Measurements from ENCODE around the gene PCDHAC1.

Gene PCDHAC1

DNA sequence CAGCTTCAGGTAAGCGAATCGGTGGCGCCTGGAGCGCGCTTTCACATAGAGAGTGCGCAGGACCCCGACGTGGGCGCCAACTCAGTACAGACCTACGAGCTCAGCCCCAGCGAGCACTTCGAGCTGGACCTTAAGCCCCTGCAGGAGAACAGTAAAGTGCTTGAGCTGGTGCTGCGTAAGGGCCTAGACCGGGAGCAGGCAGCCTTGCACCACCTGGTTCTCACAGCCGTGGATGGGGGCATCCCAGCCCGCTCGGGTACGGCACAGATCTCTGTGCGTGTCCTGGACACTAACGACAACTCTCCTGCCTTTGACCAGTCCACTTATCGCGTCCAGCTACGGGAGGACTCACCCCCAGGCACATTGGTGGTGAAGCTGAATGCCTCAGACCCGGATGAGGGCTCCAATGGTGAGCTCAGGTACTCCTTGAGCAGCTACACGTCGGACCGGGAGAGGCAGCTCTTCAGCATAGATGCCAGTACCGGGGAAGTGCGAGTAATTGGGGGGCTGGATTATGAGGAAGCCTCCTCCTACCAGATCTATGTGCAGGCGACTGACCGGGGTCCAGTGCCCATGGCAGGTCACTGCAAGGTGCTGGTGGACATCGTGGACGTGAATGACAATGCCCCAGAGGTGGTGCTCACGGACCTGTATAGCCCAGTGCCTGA lies 41.3 kb downstream of the PCDHAC1 start:
- DNase-seq, result no peak

DNA sequence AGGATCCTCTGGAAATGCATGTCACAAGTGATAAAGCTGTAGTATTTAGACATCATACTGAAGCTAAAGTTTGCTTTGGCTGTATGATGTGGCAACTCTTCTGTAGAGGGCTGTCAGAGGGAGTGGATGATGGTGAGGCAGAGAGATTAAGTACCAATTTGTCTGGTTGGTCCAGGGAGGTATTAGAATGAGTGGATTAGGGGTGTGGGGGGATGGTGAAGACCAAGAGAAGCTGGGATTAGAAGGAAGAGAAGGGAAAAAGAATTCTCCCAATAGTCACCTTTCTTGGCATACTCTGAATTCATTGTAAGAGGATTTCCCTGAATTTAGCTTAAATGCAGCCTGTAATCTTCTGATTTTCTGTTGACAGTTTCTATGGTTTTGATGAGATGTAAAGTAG lies 43.8 kb downstream of the PCDHAC1 start:
- no peak for DNase-seq

DNA sequence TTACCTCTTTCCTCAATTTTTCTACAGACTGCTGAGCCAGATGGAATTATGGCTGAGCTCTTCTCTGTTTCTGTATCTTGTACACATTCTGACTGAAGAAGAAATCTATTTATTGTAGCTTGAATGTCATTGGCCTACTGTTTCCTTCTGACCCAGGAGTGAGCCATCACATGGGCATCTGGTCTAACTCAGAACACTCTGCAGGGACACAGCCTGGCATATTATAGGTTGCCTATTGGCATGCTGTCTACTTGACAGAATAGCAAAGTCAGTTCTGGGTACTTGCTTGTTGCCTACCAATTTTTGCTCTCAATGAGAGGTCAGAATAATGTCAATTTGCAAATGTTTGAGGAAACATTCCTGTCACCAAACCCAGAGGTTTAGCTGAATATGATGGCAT lies 47.5 kb downstream of the PCDHAC1 start:
- no peak for DNase-seq

DNA sequence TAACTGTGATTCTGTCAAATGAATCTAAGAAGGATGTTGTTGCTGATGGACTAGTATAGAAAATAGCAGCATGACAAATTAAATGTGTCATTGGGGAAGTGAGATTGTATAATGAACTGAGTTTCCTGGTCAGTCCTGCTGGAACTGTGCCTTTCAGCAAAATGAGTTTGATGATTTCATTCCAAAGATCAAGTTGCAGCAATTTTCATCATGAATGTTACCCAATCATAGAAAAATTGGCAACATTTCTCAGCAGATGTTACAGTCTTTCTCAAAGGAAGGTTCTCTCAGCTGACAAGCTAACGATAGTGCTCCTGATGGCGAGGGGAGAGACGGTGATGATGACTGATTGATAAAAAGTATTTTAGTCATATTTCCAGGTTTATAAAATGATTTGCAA lies 50.9 kb downstream of the PCDHAC1 start:
- no peak for DNase-seq

DNA sequence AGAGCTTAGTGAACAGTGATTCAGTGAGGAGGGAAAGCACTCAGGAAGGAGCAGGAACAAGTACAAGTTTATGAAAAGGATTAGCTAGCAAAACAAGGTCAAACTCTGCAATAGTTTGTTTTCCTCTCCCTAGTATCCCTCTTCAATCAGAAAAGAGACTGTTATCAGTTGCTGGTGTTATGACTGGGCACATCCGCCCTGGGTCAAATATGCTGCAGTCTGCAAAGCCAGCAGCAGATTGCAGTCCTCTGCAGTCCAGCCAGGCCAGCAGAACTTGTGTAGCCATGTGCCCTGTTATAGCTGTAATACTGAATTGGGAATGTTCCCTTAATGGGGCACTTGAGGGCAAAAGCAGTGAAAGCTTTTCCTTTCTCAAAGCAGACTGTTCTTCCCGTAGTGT lies 52.2 kb downstream of the PCDHAC1 start:
- DNase-seq, result no peak

DNA sequence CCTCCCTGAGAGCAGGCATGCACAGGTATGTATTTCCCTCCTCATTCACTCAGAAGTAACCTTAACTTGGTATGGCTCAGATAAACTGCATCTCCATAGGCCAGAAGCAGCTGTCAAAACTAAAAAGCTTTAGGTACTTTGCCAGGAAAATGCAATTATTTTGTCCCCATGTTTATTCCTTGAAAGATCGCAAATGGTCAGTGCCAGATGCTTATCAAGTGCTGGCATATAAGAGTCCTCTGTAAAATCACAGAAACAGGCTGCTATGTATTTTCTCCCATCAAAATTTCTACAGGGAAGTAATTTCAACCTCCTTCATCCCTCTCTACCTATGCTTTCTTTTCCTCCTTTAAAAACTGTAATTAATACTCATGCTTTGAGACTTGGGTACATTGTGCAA lies 52.9 kb downstream of the PCDHAC1 start:
- DNase-seq, result no peak
